ENCODE results near the gene KCNIP4. TPM values are rescaled to one million over a fixed set of nuclear protein-coding genes. Genes with fewer than 3 reads are reported as not detected.

KCNIP4 gene
- total RNA-seq, 6 experiments from 2014 or later, result not detected

GRCh38 chr4:21592970-21593670 is 355.5 kb downstream of the KCNIP4 start:
- DNase-seq (no peak), ATAC-seq (no peak)
- no peaks in the 10 kb centered on the region for H3K27me3 ChIP-seq
- intact Hi-C loops (cut with DNase I), result no loop called here
- H3K27ac ChIP-seq, result no peak overlapping the region
- H3K36me3 ChIP-seq, result no peaks in the 10 kb centered on the region
- TF ChIP-seq, protein P1, sequence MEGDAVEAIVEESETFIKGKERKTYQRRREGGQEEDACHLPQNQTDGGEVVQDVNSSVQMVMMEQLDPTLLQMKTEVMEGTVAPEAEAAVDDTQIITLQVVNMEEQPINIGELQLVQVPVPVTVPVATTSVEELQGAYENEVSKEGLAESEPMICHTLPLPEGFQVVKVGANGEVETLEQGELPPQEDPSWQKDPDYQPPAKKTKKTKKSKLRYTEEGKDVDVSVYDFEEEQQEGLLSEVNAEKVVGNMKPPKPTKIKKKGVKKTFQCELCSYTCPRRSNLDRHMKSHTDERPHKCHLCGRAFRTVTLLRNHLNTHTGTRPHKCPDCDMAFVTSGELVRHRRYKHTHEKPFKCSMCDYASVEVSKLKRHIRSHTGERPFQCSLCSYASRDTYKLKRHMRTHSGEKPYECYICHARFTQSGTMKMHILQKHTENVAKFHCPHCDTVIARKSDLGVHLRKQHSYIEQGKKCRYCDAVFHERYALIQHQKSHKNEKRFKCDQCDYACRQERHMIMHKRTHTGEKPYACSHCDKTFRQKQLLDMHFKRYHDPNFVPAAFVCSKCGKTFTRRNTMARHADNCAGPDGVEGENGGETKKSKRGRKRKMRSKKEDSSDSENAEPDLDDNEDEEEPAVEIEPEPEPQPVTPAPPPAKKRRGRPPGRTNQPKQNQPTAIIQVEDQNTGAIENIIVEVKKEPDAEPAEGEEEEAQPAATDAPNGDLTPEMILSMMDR (IDR thresholded peaks at IDR 0.05), result no peak
- no peak for TF ChIP-seq POLR2A (IDR thresholded peaks at IDR 0.05)
- H3K9me3 ChIP-seq, result no peaks in the 10 kb centered on the region
- no peak overlapping the region for H3K4me3 ChIP-seq
- H3K4me1 ChIP-seq, result no peaks in the 10 kb centered on the region
- WGBS (ENCODE audit: insufficient coverage, low coverage, low lambda C conversion rate, missing lambda C conversion rate), result 45% methylated on average over 8 of the region's 8 CpGs

DNA sequence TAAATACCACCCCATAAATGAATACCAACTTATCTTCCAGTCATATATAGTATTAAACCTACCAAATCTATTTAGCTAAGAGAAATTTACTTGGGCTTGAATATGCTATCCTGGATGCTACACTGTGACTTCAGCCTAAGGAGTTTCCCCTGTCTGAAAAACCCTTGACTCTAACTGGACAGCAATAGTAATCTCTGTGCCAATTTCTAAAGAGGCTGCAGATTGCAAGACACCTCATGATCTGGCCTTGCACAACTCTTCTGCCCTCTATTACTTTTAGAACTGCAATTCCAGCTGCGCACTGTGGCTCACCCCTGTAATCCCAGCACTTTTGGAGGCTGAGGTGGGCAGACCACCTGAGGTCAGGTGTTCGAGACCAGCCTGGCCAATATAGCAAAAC is 371.5 kb downstream of the KCNIP4 start:
- Histone ChIP-seq H3K9me3 (no peaks in the 10 kb centered on the region), H3K27me3 (no peaks in the 10 kb centered on the region), H3K36me3 (no peaks in the 10 kb centered on the region), H3K4me3 (no peak overlapping the region), H3K4me1 (no peaks in the 10 kb centered on the region), H3K27ac (no peak overlapping the region)
- intact Hi-C loops (cut with DNase I), result no loop called here
- WGBS (ENCODE audit: insufficient coverage, low coverage, low lambda C conversion rate, missing lambda C conversion rate), result 69% methylated on average over 2 of the region's 2 CpGs
- TF ChIP-seq, protein P1 (IDR thresholded peaks at IDR 0.05), result no peak
- TF ChIP-seq POLR2A (IDR thresholded peaks at IDR 0.05), result no peak
- DNase-seq (no peak), ATAC-seq (no peak)

GRCh38 chr4:21571100-21571499 is 377.5 kb downstream of the KCNIP4 start:
- H3K4me3 ChIP-seq, result no peak overlapping the region
- DNase-seq, result no peak
- ATAC-seq, result no peak
- H3K27me3 ChIP-seq, result no peaks in the 10 kb centered on the region
- TF ChIP-seq, protein P1 (IDR thresholded peaks at IDR 0.05), result no peak
- no peaks in the 10 kb centered on the region for H3K9me3 ChIP-seq
- no peak overlapping the region for H3K27ac ChIP-seq
- intact Hi-C loops (cut with DNase I), result no loop called here
- H3K4me1 ChIP-seq, result no peaks in the 10 kb centered on the region
- no peaks in the 10 kb centered on the region for H3K36me3 ChIP-seq
- 45% methylated on average over 3 of the region's 3 CpGs for WGBS (ENCODE audit: insufficient coverage, low coverage, low lambda C conversion rate, missing lambda C conversion rate)

- H3K27me3 ChIP-seq, result no peaks in the 10 kb centered on the region
- no peaks in the 10 kb centered on the region for H3K4me1 ChIP-seq
- 5% methylated on average over 2 of the region's 2 CpGs for WGBS (ENCODE audit: insufficient coverage, low coverage, low lambda C conversion rate, missing lambda C conversion rate)
- H3K27ac ChIP-seq, result no peak overlapping the region
- ATAC-seq (no peak), DNase-seq (no peak)
- intact Hi-C loops (cut with DNase I), result no loop called here
- H3K36me3 ChIP-seq, result no peaks in the 10 kb centered on the region
- H3K9me3 ChIP-seq, result no peaks in the 10 kb centered on the region
- TF ChIP-seq POLR2A (IDR thresholded peaks at IDR 0.05), result no peak
- TF ChIP-seq, protein P1 (IDR thresholded peaks at IDR 0.05), result no peak
- H3K4me3 ChIP-seq, result no peak overlapping the region
Measured at GRCh38 chr4:21569638-21570037, 378.9 kb downstream of the KCNIP4 start.
